H1 (cell line): ENCODE results near the gene TSC22D3. TPM values are rescaled to one million over a fixed set of nuclear protein-coding genes. Genes with fewer than 3 reads are reported as not detected.

Source experiments
- CTCF ChIA-PET: fragments of 300-600 bp; sonication (Branson Sonifier 250); formaldehyde crosslinking; loops from one replicate; lab custom pipeline; 2021; ENCODE audit not compliant: partially characterized antibody; lab: Charles Lee
- POLR2A ChIA-PET: fragments of 300-600 bp; sonication (Branson Sonifier 250); formaldehyde crosslinking; loops from one replicate; lab custom pipeline; 2021; ENCODE audit warnings: inconsistent platforms; ENCODE audit not compliant: partially characterized antibody; lab: Charles Lee
- DNase-seq, 2 experiments: peaks; one replicate each; pipeline versions ENCODE4 v3.0.0 to v3.0.0-alpha.2; 2010 to 2022; ENCODE audit warnings: low spot score in 2 of 2, low read depth in 1 of 2, mixed read lengths in 1 of 2
- FAIRE-seq: peaks from 2 replicates; lab custom pipeline; 2011; peaks lifted over from hg19 to GRCh38; lab: Jason Lieb, UNC
- H2AFZ ChIP-seq: 2 replicates; pipeline ENCODE4 v1.8.1; 2012; ENCODE audit warnings: low read length, inconsistent platforms
- H2AK5ac ChIP-seq: 2 replicates; pipeline ENCODE4 v1.6.1; 2013; ENCODE audit warnings: low read depth, low read length
- H2BK120ac ChIP-seq: replicated peaks from 2 replicates; pipeline ENCODE3; 2013; ENCODE audit warnings: low read depth, low read length, inconsistent platforms
- H2BK12ac ChIP-seq: 2 replicates; pipeline ENCODE4 v1.6.1; 2013; ENCODE audit warnings: low read depth, low read length
- H2BK15ac ChIP-seq: 2 replicates; pipeline ENCODE4 v1.6.1; 2013; ENCODE audit warnings: low read length
- H2BK20ac ChIP-seq: 2 replicates; pipeline ENCODE4 v1.6.1; 2013; ENCODE audit warnings: low read length
- H2BK5ac ChIP-seq: 2 replicates; pipeline ENCODE4 v1.6.1; 2013; ENCODE audit warnings: low read depth, low read length
- H3K14ac ChIP-seq: 2 replicates; pipeline ENCODE4 v1.6.1; 2013; ENCODE audit warnings: inconsistent platforms; ENCODE audit not compliant: insufficient read length
- H3K18ac ChIP-seq: 2 replicates; pipeline ENCODE4 v1.6.1; 2013; ENCODE audit warnings: low read length; ENCODE audit errors: extremely low read depth
- H3K23ac ChIP-seq: 2 replicates; pipeline ENCODE4 v1.6.1; 2013; ENCODE audit warnings: inconsistent platforms; ENCODE audit not compliant: insufficient read length
- H3K23me2 ChIP-seq: 2 replicates; pipeline ENCODE4 v1.6.1; 2013; ENCODE audit warnings: low read depth, low read length
- H3K27ac ChIP-seq: 2 replicates; pipeline ENCODE4 v1.6.1; 2011; ENCODE audit warnings: low read depth, low read length, inconsistent platforms
- H3K27me3 ChIP-seq, 4 experiments: replicated peaks in 1 of 4; 1 replicate in 1 of 4; 2 replicates in 3 of 4; pipeline versions ENCODE4 v1.6.1 to v1.8.1; 2011 to 2013; ENCODE audit warnings: low read length in 3 of 4, mild to moderate bottlenecking in 3 of 4, inconsistent platforms in 2 of 4, mixed read lengths in 2 of 4, moderate library complexity in 1 of 4; ENCODE audit not compliant: control insufficient read depth in 3 of 4, insufficient read depth in 3 of 4; ENCODE audit errors: extremely low read depth in 1 of 4
- H3K36me3 ChIP-seq, 4 experiments: 2 replicates each; pipeline versions ENCODE4 v1.6.1 to v1.8.1; 2011 to 2013; ENCODE audit warnings: mild to moderate bottlenecking in 4 of 4, low read length in 3 of 4, moderate library complexity in 2 of 4, control low read depth in 1 of 4, inconsistent platforms in 1 of 4; ENCODE audit not compliant: insufficient read depth in 4 of 4, control insufficient read depth in 2 of 4
- H3K4ac ChIP-seq: replicated peaks from 2 replicates; pipeline ENCODE3; 2013; ENCODE audit warnings: low read length, low read depth, mixed read lengths, inconsistent platforms; ENCODE audit not compliant: insufficient read length
- H3K4me1 ChIP-seq, 4 experiments: replicated peaks in 1 of 4; 1 replicate in 1 of 4; 2 replicates in 3 of 4; pipeline versions ENCODE4 v1.6.1 to v1.8.1; 2011 to 2013; ENCODE audit warnings: low read length in 3 of 4, inconsistent platforms in 2 of 4, mixed read lengths in 1 of 4; ENCODE audit not compliant: insufficient read depth in 4 of 4, control insufficient read depth in 3 of 4
- H3K4me2 ChIP-seq, 2 experiments: 2 replicates each; pipeline versions ENCODE4 v1.6.1 to v1.8.1; 2011 to 2013; ENCODE audit warnings: low read depth in 2 of 2, low read length in 2 of 2, control low read depth in 1 of 2, inconsistent platforms in 1 of 2, mild to moderate bottlenecking in 1 of 2; ENCODE audit not compliant: insufficient read depth in 1 of 2
- H3K4me3 ChIP-seq, 4 experiments: fragments of 200-600, 300-600 bp in 1 of 4; sonication (generic), shearing (Covaris generic), sonication (Bioruptor Twin) in 1 of 4; 2 replicates each; pipeline versions ENCODE4 v1.5.1 to v1.8.1; 2011 to 2016; ENCODE audit warnings: low read length in 4 of 4, low read depth in 3 of 4, control low read depth in 2 of 4, inconsistent platforms in 2 of 4, mild to moderate bottlenecking in 2 of 4, mixed read lengths in 1 of 4, moderate library complexity in 1 of 4; ENCODE audit not compliant: insufficient read depth in 2 of 4; ENCODE audit errors: extremely low read depth in 1 of 4
- H3K56ac ChIP-seq: replicated peaks from 2 replicates; pipeline ENCODE3; 2013; ENCODE audit warnings: low read depth, mild to moderate bottlenecking, mixed read lengths, low read length, inconsistent platforms; ENCODE audit not compliant: insufficient read length
- H3K79me1 ChIP-seq: 2 replicates; pipeline ENCODE4 v1.6.1; 2013; ENCODE audit warnings: low read depth, low read length, control low read depth
- H3K79me2 ChIP-seq, 2 experiments: 2 replicates each; pipeline versions ENCODE4 v1.6.1 to v1.8.1; 2012 to 2013; ENCODE audit warnings: low read length in 2 of 2, mild to moderate bottlenecking in 2 of 2, inconsistent platforms in 1 of 2; ENCODE audit not compliant: insufficient read depth in 2 of 2, control insufficient read depth in 1 of 2
- H3K9ac ChIP-seq, 4 experiments: replicated peaks in 1 of 4; 1 replicate in 1 of 4; 2 replicates in 3 of 4; pipeline versions ENCODE4 v1.6.1 to v1.8.1; 2011 to 2013; ENCODE audit warnings: low read depth in 3 of 4, low read length in 3 of 4, control low read depth in 2 of 4, mild to moderate bottlenecking in 2 of 4, moderate library complexity in 2 of 4, inconsistent platforms in 1 of 4; ENCODE audit errors: extremely low read depth in 1 of 4
- H3K9me3 ChIP-seq, 2 experiments: 2 replicates each; pipeline versions ENCODE4 v1.6.1 to v1.8.1; 2012 to 2013; ENCODE audit warnings: mild to moderate bottlenecking in 2 of 2, moderate library complexity in 2 of 2, control low read depth in 1 of 2, inconsistent platforms in 1 of 2, low read depth in 1 of 2, low read length in 1 of 2, mixed read lengths in 1 of 2; ENCODE audit not compliant: insufficient read depth in 2 of 2
- H4K20me1 ChIP-seq, 2 experiments: replicated peaks in 1 of 2; 2 replicates each; pipeline versions ENCODE3 to v1.8.1; 2011 to 2013; ENCODE audit warnings: inconsistent platforms in 2 of 2, low read length in 2 of 2, mild to moderate bottlenecking in 1 of 2; ENCODE audit not compliant: insufficient read depth in 2 of 2, control insufficient read depth in 1 of 2
- H4K5ac ChIP-seq: 2 replicates; pipeline ENCODE4 v1.6.1; 2013; ENCODE audit warnings: low read length, low read depth, mixed read lengths, inconsistent platforms; ENCODE audit not compliant: insufficient read length
- H4K8ac ChIP-seq: 2 replicates; pipeline ENCODE4 v1.8.0; 2013; ENCODE audit warnings: mild to moderate bottlenecking, moderate library complexity, low read length, inconsistent platforms; ENCODE audit not compliant: insufficient read depth; ENCODE audit errors: extremely low read depth
- H4K91ac ChIP-seq: replicated peaks from 2 replicates; pipeline ENCODE3; 2013; ENCODE audit warnings: low read length, mixed read lengths, inconsistent platforms; ENCODE audit not compliant: insufficient read length
- FOSL1 ChIP-seq: IDR thresholded peaks from 2 replicates; pipeline ENCODE4 v1.6.1; 2011; ENCODE audit warnings: mild to moderate bottlenecking, low read depth, low read length, moderate library complexity; ENCODE audit not compliant: insufficient read depth
- HDAC2 ChIP-seq, 2 experiments: fragments of 300-600 bp in 1 of 2; sonication (generic) in 1 of 2; IDR thresholded peaks; 2 replicates each; pipeline ENCODE4 v1.6.1; 2011 to 2012; ENCODE audit warnings: low read depth in 2 of 2, low read length in 2 of 2, mild to moderate bottlenecking in 2 of 2, moderate library complexity in 2 of 2, borderline replicate concordance in 1 of 2, inconsistent platforms in 1 of 2
- RNF2 ChIP-seq: fragments of 200-900, 300-1000 bp; sonication (generic); IDR thresholded peaks from 2 replicates; pipeline ENCODE4 v1.7.1; 2016; ENCODE audit warnings: borderline replicate concordance, low read depth, mild to moderate bottlenecking, antibody characterized with exemption, low read length; ENCODE audit not compliant: poor library complexity, severe bottlenecking; ENCODE audit errors: missing control alignments
- SUZ12 ChIP-seq: fragments of 200-600 bp; sonication (generic); IDR thresholded peaks from 2 replicates; pipeline ENCODE4 v1.6.1; 2012; ENCODE audit warnings: mild to moderate bottlenecking, inconsistent platforms, low read length, moderate library complexity, mixed read lengths
- WGBS, 2 experiments: shearing (Covaris generic) in 1 of 2; methylation state at CpG; one replicate each; pipeline versions ENCODE4 v1.1.6 to v1.1.7; 2013 to 2015; ENCODE audit warnings: low lambda C conversion rate in 2 of 2, mixed read lengths in 2 of 2, inconsistent platforms in 1 of 2, low coverage in 1 of 2, missing lambda C conversion rate in 1 of 2; ENCODE audit not compliant: insufficient replicate concordance in 2 of 2, insufficient coverage in 1 of 2, insufficient read length in 1 of 2; ENCODE audit errors: extremely low coverage in 1 of 2, missing lambda C conversion rate in 1 of 2; 5-methylcytosine and 5-hydroxymethylcytosine counted together
- polyA plus RNA-seq, 7 experiments: library from polyadenylated mRNA; depleted of rRNA in 3 of 7; stranded (reverse) in 5 of 7; unstranded in 2 of 7; fragments of >200 nt in 5 of 7; fragments of 200-250 nt in 2 of 7; gene quantifications; 1 replicate in 5 of 7; 2 replicates in 1 of 7; 4 replicates in 1 of 7; pipeline versions ENCODE4 v1.2.1 to v1.2.3, GENCODE V29; 2011 to 2013; ENCODE audit warnings: missing spikeins in 2 of 7, mixed read lengths in 2 of 7
- total RNA-seq: library from RNA; stranded (reverse); fragmentation: NEBNext Ultra II Directional; extraction: Animal tissue kit (Norgen Biotek cat#: 25700); gene quantifications from 2 replicates; pipeline ENCODE4 v1.2.1, GENCODE V29; 2021

TSC22D3 gene
- total and polyA plus RNA-seq, 2 of the 8 experiments (the other 6 are each of a cell fraction or from before 2014, with no cell fraction given), result 7.6 to 12.9 TPM

GRCh38 chrX:107805179-107805578 is 29.6 kb upstream of the TSC22D3 start:
- H3K4me3 ChIP-seq, result no peak overlapping the region
- H2BK20ac ChIP-seq, result no peak overlapping the region
- H3K27me3 ChIP-seq, result no peaks in the 10 kb centered on the region
- H3K4me1 ChIP-seq, result no peaks in the 10 kb centered on the region
- H3K23me2 ChIP-seq, result no peaks in the 10 kb centered on the region
- H2AFZ ChIP-seq, result no peak overlapping the region
- H2BK12ac ChIP-seq, result no peak overlapping the region
- WGBS, 2 experiments, result 87% methylated on average over 3 of the region's 3 CpGs; no CpG with 5 or more reads in 1 of the 2 experiments
- DNase-seq, result no peak
- no peak overlapping the region for H3K23ac ChIP-seq
- H3K27ac ChIP-seq, result no peak overlapping the region
- no peak overlapping the region for H4K91ac ChIP-seq
- no peak overlapping the region for H2BK15ac ChIP-seq
- H3K4me2 ChIP-seq, result no peak overlapping the region
- CTCF ChIA-PET, result no interaction called here
- no peak overlapping the region for H3K56ac ChIP-seq
- H4K8ac ChIP-seq, result no peak overlapping the region
- H4K5ac ChIP-seq, result no peak overlapping the region
- H2BK5ac ChIP-seq, result no peak overlapping the region
- H4K20me1 ChIP-seq, result no peaks in the 10 kb centered on the region
- H3K9me3 ChIP-seq, result no peaks in the 10 kb centered on the region
- H2BK120ac ChIP-seq, result no peak overlapping the region
- no peaks in the 10 kb centered on the region for H3K79me1 ChIP-seq
- H3K18ac ChIP-seq, result no peak overlapping the region
- H3K36me3 ChIP-seq, result no peaks in the 10 kb centered on the region
- H3K4ac ChIP-seq, result no peak overlapping the region
- H3K9ac ChIP-seq, result no peak overlapping the region
- FAIRE-seq, result peak; percentile 36
- H3K79me2 ChIP-seq, result no peaks in the 10 kb centered on the region
- H2AK5ac ChIP-seq, result no peak overlapping the region
- no peak overlapping the region for H3K14ac ChIP-seq
- POLR2A ChIA-PET, result no interaction called here
- TF ChIP-seq SUZ12, result no peak
- no peak for TF ChIP-seq HDAC2 (IDR thresholded peaks at IDR 0.05; ENCODE audit: borderline replicate concordance in 1 of 2, low read depth in 2 of 2, low read length in 2 of 2)
- no peak for TF ChIP-seq RNF2
- TF ChIP-seq FOSL1, result no peak
